Spleen (tissue), 11 donors: ENCODE results near the gene KIAA1217. TPM values are rescaled to one million over a fixed set of nuclear protein-coding genes. Genes with fewer than 3 reads are reported as not detected.

Experiments
- DNase-seq: peaks from one replicate; pipeline ENCODE4 v3.0.0-alpha.2; 2020
- H3K27ac ChIP-seq, 8 donors: fragments of 200-600 bp; sonication (generic) in 7 of 8; 1 replicate in 4 of 8; 2 replicates in 4 of 8; pipeline versions ENCODE4 v1.5.0 to v1.8.0; 2016 to 2021; ENCODE audit warnings: inconsistent platforms in 4 of 8, mild to moderate bottlenecking in 4 of 8, moderate library complexity in 1 of 8
- H3K27me3 ChIP-seq, 7 donors: fragments of 200-600 bp; sonication (generic) in 6 of 7; replicated peaks in 1 of 7; 1 replicate in 4 of 7; 2 replicates in 3 of 7; pipeline versions ENCODE4 v1.5.0 to v1.8.0; 2016 to 2021; ENCODE audit warnings: inconsistent platforms in 3 of 7, mild to moderate bottlenecking in 1 of 7
- H3K36me3 ChIP-seq, 6 donors: fragments of 200-600 bp; sonication (generic) in 5 of 6; 1 replicate in 4 of 6; 2 replicates in 2 of 6; pipeline versions ENCODE4 v1.5.0 to v1.8.0; 2016 to 2021; ENCODE audit warnings: inconsistent platforms in 2 of 6
- H3K4me1 ChIP-seq, 6 donors: fragments of 200-600 bp; sonication (generic) in 5 of 6; 1 replicate in 3 of 6; 2 replicates in 3 of 6; pipeline versions ENCODE4 v1.5.0 to v1.8.0; 2016 to 2021; ENCODE audit warnings: inconsistent platforms in 3 of 6
- H3K4me3 ChIP-seq, 8 donors: fragments of 200-600 bp; sonication (generic) in 7 of 8; 1 replicate in 4 of 8; 2 replicates in 4 of 8; pipeline versions ENCODE4 v1.5.0 to v1.8.0; 2016 to 2021; ENCODE audit warnings: inconsistent platforms in 4 of 8, mild to moderate bottlenecking in 4 of 8, moderate library complexity in 2 of 8
- H3K9me3 ChIP-seq, 8 donors: fragments of 200-600 bp; sonication (generic) in 7 of 8; 1 replicate in 4 of 8; 2 replicates in 4 of 8; pipeline versions ENCODE4 v1.5.0 to v1.8.0; 2016 to 2021; ENCODE audit warnings: inconsistent platforms in 4 of 8
- CTCF ChIP-seq, 11 experiments: fragments of 200-600 bp in 7 of 11; fragments of 450-650 bp in 4 of 11; sonication (generic) in 4 of 11; IDR thresholded peaks in 8 of 11; conservative IDR thresholded peaks in 3 of 11; 1 replicate in 7 of 11; 2 replicates in 4 of 11; pipeline versions ENCODE4 v1.4.0 to v1.8.0; 2016 to 2021; ENCODE audit warnings: antibody characterized with exemption in 11 of 11, inconsistent platforms in 4 of 11, mild to moderate bottlenecking in 1 of 11
- POLR2A ChIP-seq, 3 donors: fragments of 450-650 bp; IDR thresholded peaks; one replicate each; pipeline ENCODE4 v1.5.1; 2017; ENCODE audit warnings: antibody characterized with exemption in 3 of 3, mild to moderate bottlenecking in 1 of 3
- POLR2AphosphoS5 ChIP-seq, 3 donors: sonication (generic); formaldehyde crosslinking; IDR thresholded peaks; one replicate each; pipeline ENCODE4 v1.5.1; 2017; ENCODE audit warnings: antibody characterized with exemption in 3 of 3
- WGBS, 5 donors: extraction: QIAGEN DNeasy Blood & Tissue Kit in 3 of 5; methylation state at CpG; one replicate each; pipeline versions ENCODE4 v1.1.5 to v1.1.7; 2013 to 2018; 5-methylcytosine and 5-hydroxymethylcytosine counted together
- intact Hi-C: fragments of 100-400 bp; cut with DNase I; formaldehyde crosslinking; loops from one replicate; pipeline ENCODE4 v1.15.0; 2023; ENCODE audit warnings: low total_unique reads
- polyA plus RNA-seq, 3 donors: library from polyadenylated mRNA; stranded (reverse); fragments of 200-250 nt; gene quantifications; one replicate each; pipeline ENCODE4 v1.2.1, GENCODE V29; 2013
- total RNA-seq, 7 donors: library from RNA; depleted of rRNA in 3 of 7; stranded (reverse); fragments of >200 nt in 3 of 7; fragmentation: NEBNext Ultra II Directional in 4 of 7; extraction: Animal tissue kit (Norgen Biotek cat#: 25700) in 4 of 7; gene quantifications; one replicate each; pipeline versions ENCODE4 v1.1.0 to v1.2.1, GENCODE V29; 2016 to 2021
- donor health status: healthy with polysubstance abuse.
- donor health status: DM: no; HTN: no; CAD: no; lungs with moderate emphysema.
- donor health status: DM: no; HTN: no; CAD: no.
- donor health status: Bipolar disorder and iron deficiency.
- donor health status: healthy.
- donor health status: DM: no; HTN: no; CAD: no.
- donor health status: DM: yes; HTN: yes; CAD: no.

The KIAA1217 gene
- total and polyA plus RNA-seq, 10 donors = 2.2 to 40.7 (median 21.4) TPM

GRCh38 chr10:24340446-24340845 is 131.5 kb downstream of the KIAA1217 start:
- intact Hi-C loops = no loop called here
- 79 to 92% (median 85%) methylated on average over 6 of the region's 6 CpGs for WGBS, 5 donors
- Histone ChIP-seq H3K4me1 (no peaks in the 10 kb centered on the region), H3K9me3 (no peaks in the 10 kb centered on the region), H3K27ac (no peak overlapping the region), H3K4me3 (no peak overlapping the region), H3K27me3 (no peaks in the 10 kb centered on the region), H3K36me3 (no peaks in the 10 kb centered on the region)
- DNase-seq = no peak
- TF ChIP-seq POLR2A (IDR thresholded peaks at IDR 0.05) = no peak
- no peak for TF ChIP-seq POLR2AphosphoS5 (IDR thresholded peaks at IDR 0.05)
- TF ChIP-seq CTCF (IDR thresholded peaks at IDR 0.05 in 8 of 11, conservative IDR thresholded peaks at IDR 0.05 in 3 of 11) = no peak

- H3K27ac ChIP-seq = no peak overlapping the region
- DNase-seq = no peak
- no peaks in the 10 kb centered on the region for H3K9me3 ChIP-seq
- intact Hi-C loops = no loop called here
- 82 to 90% (median 84%) methylated on average over 7 of the region's 7 CpGs for WGBS, 5 donors
- H3K36me3 ChIP-seq = no peaks in the 10 kb centered on the region
- TF ChIP-seq CTCF (IDR thresholded peaks at IDR 0.05 in 8 of 11, conservative IDR thresholded peaks at IDR 0.05 in 3 of 11) (no peak), POLR2A (IDR thresholded peaks at IDR 0.05) (no peak), POLR2AphosphoS5 (IDR thresholded peaks at IDR 0.05) (no peak)
- H3K27me3 ChIP-seq = no peaks in the 10 kb centered on the region
- H3K4me1 ChIP-seq = no peaks in the 10 kb centered on the region
- H3K4me3 ChIP-seq = no peak overlapping the region
These were observed 131.9 kb downstream of the KIAA1217 start for GRCh38 chr10:24340883-24341282.

DNA sequence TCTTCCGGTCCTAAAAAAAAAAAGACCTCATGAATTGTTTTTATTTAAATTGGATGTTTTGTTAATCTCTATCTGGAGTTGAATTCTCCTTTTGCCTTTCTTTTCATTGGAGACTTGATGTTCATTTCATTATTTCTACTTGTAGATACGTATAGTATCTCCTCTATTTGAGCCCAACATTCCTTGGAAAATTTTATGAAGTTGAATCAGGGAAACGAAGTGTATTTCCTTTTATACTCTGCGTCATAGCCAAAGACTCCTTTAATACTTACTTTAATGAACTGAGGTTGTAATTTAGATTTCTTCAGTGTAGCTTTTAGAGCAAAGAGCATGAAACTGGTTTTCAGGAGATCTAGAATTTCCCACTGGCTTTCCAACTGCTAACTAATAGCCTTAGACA is 132.4 kb downstream of the KIAA1217 start:
- no peak for DNase-seq
- Histone ChIP-seq H3K27me3 (no peaks in the 10 kb centered on the region), H3K27ac (no peak overlapping the region), H3K9me3 (no peaks in the 10 kb centered on the region), H3K36me3 (no peaks in the 10 kb centered on the region), H3K4me1 (no peaks in the 10 kb centered on the region), H3K4me3 (no peak overlapping the region)
- no peak for TF ChIP-seq POLR2A (IDR thresholded peaks at IDR 0.05)
- intact Hi-C loops = no loop called here
- 75 to 84% (median 77%) methylated on average over 4 of the region's 4 CpGs for WGBS, 5 donors

DNA sequence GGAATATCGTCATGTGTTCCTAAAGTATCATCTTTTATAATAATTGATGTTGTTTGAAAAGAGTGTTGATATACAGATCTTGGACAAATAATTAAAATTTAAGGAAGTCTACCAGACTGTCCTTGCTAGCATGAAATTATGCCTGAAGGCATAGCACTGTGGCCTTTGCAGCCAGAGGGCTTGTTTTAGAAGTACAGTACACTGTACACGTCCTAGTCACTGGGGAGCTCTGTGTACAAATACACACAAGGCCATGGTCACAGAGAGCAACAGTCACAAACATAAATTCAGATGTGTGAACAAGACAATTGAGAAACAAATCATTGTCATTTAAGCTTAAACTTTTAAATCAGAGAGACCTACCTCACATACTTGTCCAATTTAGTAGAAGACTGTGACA is 133.0 kb downstream of the KIAA1217 start:
- 56 to 79% (median 69%) methylated on average over 2 of the region's 2 CpGs for WGBS, 5 donors
- intact Hi-C loops = no loop called here
- no peak for DNase-seq

More for the DNA sequence above, 133.0 kb downstream of the KIAA1217 start:
- Histone ChIP-seq H3K27ac (no peak overlapping the region), H3K4me3 (no peak overlapping the region), H3K4me1 (no peaks in the 10 kb centered on the region), H3K27me3 (no peaks in the 10 kb centered on the region), H3K9me3 (no peaks in the 10 kb centered on the region), H3K36me3 (no peaks in the 10 kb centered on the region)
- TF ChIP-seq POLR2AphosphoS5 (IDR thresholded peaks at IDR 0.05) (no peak), POLR2A (IDR thresholded peaks at IDR 0.05) (no peak), CTCF (IDR thresholded peaks at IDR 0.05 in 8 of 11, conservative IDR thresholded peaks at IDR 0.05 in 3 of 11) (no peak)
